ENCODE data around the gene ZNF19.

Gene ZNF19

GRCh38 chr16:71426069-71426879 is 62.9 kb downstream of the ZNF19 start:
- Histone ChIP-seq H3K4me1 (ENCODE audit: insufficient read depth, low read length) (no peaks in the 10 kb centered on the region), H3K9me3 (ENCODE audit: low read length) (no peaks in the 10 kb centered on the region), H3K4me3 (ENCODE audit: low read depth in 1 of 2, low read length in 2 of 2) (no peak overlapping the region), H3K27ac (ENCODE audit: low read depth, low read length) (no peak overlapping the region), H3K27me3 (ENCODE audit: control insufficient read depth in 1 of 2, insufficient read depth in 2 of 2, low read length in 2 of 2) (peaks cover 0 to 10% of the 10 kb centered on the region in 2 donors), H3K36me3 (ENCODE audit: insufficient read depth, low read length) (no peaks in the 10 kb centered on the region), H3K9ac (ENCODE audit: low read length) (no peak overlapping the region)

GRCh38 chr16:71425746-71426068 is 63.4 kb downstream of the ZNF19 start:
- no peak overlapping the region for H3K27ac ChIP-seq (ENCODE audit: low read depth, low read length)

DNA sequence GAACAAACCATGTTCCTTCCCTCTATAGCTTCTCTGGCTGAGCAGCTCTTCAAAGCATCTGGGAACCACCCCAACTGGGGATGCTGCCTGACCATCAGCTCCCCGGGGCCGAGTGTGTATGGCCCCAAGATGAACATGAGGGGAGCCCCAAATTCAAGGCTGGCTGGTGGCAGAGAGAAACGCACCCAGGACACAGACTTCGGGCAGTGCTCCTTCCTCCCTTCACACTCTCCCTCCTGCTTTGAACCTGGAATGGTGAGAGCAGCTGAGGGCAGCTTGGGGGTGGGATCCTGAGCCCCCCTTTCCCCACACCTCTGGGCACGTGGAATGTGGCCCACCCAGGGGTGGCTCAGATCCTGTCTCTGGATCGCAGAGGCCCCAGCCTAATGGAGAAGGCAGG is 64.5 kb downstream of the ZNF19 start:
- Histone ChIP-seq H3K4me1 (ENCODE audit: insufficient read depth, low read length) (no peaks in the 10 kb centered on the region), H3K27me3 (ENCODE audit: control insufficient read depth in 1 of 2, insufficient read depth in 2 of 2, low read length in 2 of 2) (peaks cover 0 to 10% of the 10 kb centered on the region in 2 donors), H3K9ac (ENCODE audit: low read length) (no peak overlapping the region)

More at GRCh38 chr16:71425746-71426068, 63.4 kb downstream of the ZNF19 start:
- no peaks in the 10 kb centered on the region for H3K9me3 ChIP-seq (ENCODE audit: low read length)
- no peak overlapping the region for H3K4me3 ChIP-seq (ENCODE audit: low read depth in 1 of 2, low read length in 2 of 2)
- no peaks in the 10 kb centered on the region for H3K4me1 ChIP-seq (ENCODE audit: insufficient read depth, low read length)
- no peaks in the 10 kb centered on the region for H3K36me3 ChIP-seq (ENCODE audit: insufficient read depth, low read length)
- no peak overlapping the region for H3K9ac ChIP-seq (ENCODE audit: low read length)
- peaks cover 0 to 10% of the 10 kb centered on the region in 2 donors for H3K27me3 ChIP-seq (ENCODE audit: control insufficient read depth in 1 of 2, insufficient read depth in 2 of 2, low read length in 2 of 2)

GRCh38 chr16:71423865-71424264 is 65.3 kb downstream of the ZNF19 start:
- H3K4me3 ChIP-seq (ENCODE audit: low read depth in 1 of 2, low read length in 2 of 2), result no peak overlapping the region
- H3K9me3 ChIP-seq (ENCODE audit: low read length), result no peaks in the 10 kb centered on the region
- H3K27ac ChIP-seq (ENCODE audit: low read depth, low read length), result no peak overlapping the region
- no peaks in the 10 kb centered on the region for H3K36me3 ChIP-seq (ENCODE audit: insufficient read depth, low read length)
- no peaks in the 10 kb centered on the region for H3K4me1 ChIP-seq (ENCODE audit: insufficient read depth, low read length)
- no peak overlapping the region for H3K9ac ChIP-seq (ENCODE audit: low read length)
- peaks cover 0 to 10% of the 10 kb centered on the region in 2 donors for H3K27me3 ChIP-seq (ENCODE audit: control insufficient read depth in 1 of 2, insufficient read depth in 2 of 2, low read length in 2 of 2)

More for the DNA sequence above, 64.5 kb downstream of the ZNF19 start:
- Histone ChIP-seq H3K4me3 (ENCODE audit: low read depth in 1 of 2, low read length in 2 of 2) (no peak overlapping the region), H3K9me3 (ENCODE audit: low read length) (no peaks in the 10 kb centered on the region), H3K27ac (ENCODE audit: low read depth, low read length) (no peak overlapping the region), H3K36me3 (ENCODE audit: insufficient read depth, low read length) (no peaks in the 10 kb centered on the region)

Measured in muscle layer of colon (tissue), 2 donors.